Measurements from ENCODE around the gene MGAT3.

The MGAT3 gene

DNA sequence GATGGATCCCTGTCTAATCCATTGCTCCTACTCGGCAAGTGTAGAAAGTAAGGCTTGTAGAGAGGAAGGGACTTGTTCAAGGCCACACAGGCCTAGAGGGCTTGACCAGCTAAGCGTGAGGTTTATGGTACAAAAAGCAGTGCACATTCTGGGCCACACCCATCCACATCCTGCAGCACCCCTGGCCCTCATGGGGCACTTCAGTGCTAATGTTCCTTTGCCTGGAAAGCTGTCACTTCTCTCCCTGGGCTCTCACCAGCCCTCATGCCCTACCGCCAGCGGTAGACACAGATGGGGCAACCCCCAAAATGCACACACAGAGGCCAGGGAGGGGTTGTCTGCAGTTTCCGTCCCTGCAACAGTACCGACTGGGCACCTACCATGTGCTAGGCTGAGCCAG lies 7.1 kb upstream of the MGAT3 start:
- in situ Hi-C loops (cut with HindIII; ENCODE audit: low sequenced_read_pairs): loop anchor here (5.0 kb wide), 1 partner anchor 58 kb away; no protein-coding TSS in a partner anchor

DNA sequence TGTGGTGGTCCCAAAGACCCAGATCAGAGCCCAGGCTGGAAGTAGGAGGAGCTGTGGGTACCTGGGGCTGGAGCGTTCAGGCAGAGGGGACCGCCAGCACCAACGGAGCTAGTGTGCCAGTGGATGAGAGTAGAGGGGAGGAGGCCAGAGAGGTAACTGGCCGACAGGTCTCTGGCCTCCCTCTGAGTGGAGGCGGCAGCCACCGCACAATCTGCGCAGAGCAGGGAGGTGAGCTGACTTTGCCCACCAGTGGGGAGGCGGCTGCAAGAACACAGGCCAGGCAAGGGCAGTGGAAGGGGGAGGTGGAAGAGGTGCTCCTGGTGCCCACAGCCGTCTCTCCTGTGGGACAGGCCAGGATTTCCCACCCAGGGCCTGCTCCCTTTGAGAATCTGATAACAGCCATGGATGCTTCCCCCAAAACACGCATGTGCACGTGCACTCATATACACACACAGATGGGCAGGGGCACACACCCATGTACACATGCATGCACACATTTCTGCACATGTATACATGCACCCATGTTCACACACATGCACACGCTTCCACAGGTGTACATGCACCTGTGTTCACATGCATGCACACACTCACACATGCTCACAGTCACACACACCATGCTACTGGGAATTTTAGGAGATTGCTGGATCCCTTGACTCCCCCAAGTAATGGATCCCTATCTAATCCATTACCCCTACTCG lies 6.4 kb upstream of the MGAT3 start:
- in situ Hi-C loops (cut with HindIII; ENCODE audit: low sequenced_read_pairs): loop anchor here (5.0 kb wide), 1 partner anchor 57 kb away; no protein-coding TSS in a partner anchor

DNA sequence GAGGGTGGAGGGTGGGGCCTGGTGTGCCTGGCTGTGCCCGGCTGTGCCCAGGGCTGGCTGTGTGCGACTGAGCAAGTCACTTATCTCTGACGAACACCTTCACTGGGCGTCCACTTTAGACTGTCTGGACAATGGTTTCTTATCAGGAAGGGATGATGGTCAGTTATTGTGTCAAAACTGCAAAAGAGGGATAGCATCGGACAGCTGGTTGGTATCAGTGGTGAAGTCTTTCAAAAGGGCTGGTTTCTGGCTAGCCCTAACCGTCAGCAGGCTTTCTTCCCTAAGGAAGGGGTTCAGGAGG lies 4.1 kb upstream of the MGAT3 start:
- in situ Hi-C loops (cut with HindIII; ENCODE audit: low sequenced_read_pairs): loop anchor here (5.0 kb wide), 1 partner anchor 55 kb away; no protein-coding TSS in a partner anchor

DNA sequence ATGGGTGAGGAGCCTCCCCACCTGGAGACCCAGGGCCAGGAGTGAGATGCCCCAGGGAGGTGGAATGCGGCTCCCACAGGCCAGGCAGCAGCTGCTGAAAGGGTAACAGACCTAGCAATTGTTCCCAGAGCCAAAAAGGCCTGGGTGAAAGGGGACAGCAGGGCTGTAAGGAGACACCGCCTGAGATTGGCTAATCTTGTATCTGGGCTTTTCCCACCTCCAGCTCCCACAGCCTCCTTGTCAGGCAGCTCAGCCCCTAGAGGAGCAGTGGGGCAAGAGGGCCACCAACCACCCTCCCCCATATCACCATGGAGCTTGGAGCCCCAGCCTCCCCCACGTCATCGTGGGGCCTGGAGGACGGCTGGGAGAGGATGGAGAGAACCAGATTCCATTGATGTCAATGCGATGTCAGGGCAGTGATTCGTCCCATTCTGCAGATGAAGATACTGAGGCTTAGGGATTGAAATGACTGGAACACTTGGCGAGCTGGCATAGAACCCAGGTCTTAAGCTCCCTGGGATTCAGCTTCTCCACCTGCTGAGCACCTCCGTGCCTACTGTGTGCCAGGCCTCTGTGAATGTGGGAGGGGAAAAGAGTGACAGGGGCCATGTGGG lies 2.9 kb upstream of the MGAT3 start:
- in situ Hi-C loops (cut with HindIII; ENCODE audit: low sequenced_read_pairs): loop anchor here (5.0 kb wide), 1 partner anchor 53 kb away; no protein-coding TSS in a partner anchor

DNA sequence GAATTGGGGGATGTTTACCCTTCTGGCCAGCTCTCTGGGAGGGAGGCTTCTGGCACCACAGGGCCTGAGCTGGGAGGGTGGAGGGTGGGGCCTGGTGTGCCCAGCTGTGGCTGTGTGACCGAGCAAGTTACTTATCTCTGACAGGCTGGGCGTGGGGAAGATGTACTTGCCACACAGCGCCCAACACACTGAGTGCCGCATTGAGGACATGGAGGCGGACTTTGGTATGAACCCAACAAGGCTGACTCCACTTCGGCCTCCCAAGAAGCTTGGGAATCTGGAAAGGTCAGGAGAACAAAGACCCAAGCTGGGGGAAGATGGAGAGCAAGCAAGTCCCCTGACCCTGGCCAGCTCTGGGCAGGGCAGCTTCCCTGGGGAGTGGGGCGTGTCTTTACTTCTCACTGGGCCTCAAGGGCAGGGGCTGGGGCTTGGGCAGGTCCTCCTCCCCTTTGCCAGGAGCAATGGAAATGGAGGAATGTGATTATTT lies 2.4 kb upstream of the MGAT3 start:
- in situ Hi-C loops (cut with HindIII; ENCODE audit: low sequenced_read_pairs): loop anchor here (5.0 kb wide), 1 partner anchor 53 kb away; no protein-coding TSS in a partner anchor

DNA sequence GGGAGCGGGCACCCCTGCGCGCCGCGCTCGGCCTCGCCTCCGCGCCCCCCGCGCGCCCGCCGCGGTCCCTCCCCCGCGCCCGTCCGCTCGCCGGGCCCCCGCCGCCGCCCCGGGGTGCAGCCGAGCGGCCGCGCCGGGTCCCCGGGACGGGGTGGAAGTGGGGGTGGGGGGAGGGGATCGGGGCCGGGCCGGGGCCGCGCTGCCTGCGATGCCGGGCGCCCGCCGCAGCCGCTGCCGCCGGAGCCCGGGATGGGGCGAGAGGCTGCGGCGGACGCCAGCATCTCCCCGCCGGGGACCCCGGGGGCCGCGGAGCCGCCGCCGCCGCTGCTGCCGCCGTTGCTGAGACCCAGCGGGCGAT lies 365 bp downstream of the MGAT3 start:
- in situ Hi-C loops (cut with HindIII; ENCODE audit: low sequenced_read_pairs): no loop called here

DNA sequence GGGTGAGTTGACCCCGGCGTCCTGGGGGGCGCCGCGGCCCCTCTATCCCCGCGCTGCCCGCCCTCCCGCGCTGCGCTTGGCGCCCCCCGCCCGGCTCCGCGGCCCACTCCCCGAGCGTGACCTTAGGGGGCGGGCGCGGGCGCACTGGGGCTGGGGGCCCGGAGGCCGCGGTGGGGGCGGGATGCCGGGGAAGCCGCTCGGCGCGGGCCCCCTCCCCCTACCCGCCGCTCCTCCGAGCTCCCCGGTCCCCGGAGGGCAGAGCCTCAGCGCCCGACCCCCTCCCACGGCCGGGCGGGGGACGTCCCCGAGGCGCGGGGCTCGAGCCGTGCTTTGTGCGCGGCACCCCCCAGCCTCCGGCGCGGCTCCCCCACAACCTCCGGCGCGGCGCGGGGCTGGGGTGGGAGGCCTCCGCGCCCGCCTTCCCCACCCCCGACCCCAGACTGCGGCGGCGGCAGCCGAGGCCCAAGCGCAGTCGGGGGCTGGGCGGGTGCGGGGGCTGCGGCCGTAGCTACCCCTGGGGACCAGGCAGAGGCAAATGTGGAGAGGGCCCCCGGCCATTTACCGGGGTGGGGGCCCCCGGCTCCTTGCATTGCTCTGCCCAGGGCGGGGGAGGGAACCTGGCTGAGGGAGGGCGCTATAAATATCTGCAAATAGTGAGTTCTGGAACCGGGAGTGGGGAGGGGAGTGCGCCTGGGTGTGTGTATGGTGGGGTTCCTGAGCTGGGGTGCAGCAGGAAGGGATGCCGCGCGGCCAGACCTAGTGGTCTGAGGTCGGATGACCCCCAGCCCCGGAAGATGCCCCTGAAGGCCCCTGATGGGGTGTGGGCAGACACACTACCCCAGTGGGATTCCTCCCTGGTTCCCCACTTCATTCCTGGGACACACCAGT lies 988 bp downstream of the MGAT3 start:
- in situ Hi-C loops (cut with HindIII; ENCODE audit: low sequenced_read_pairs): no loop called here

DNA sequence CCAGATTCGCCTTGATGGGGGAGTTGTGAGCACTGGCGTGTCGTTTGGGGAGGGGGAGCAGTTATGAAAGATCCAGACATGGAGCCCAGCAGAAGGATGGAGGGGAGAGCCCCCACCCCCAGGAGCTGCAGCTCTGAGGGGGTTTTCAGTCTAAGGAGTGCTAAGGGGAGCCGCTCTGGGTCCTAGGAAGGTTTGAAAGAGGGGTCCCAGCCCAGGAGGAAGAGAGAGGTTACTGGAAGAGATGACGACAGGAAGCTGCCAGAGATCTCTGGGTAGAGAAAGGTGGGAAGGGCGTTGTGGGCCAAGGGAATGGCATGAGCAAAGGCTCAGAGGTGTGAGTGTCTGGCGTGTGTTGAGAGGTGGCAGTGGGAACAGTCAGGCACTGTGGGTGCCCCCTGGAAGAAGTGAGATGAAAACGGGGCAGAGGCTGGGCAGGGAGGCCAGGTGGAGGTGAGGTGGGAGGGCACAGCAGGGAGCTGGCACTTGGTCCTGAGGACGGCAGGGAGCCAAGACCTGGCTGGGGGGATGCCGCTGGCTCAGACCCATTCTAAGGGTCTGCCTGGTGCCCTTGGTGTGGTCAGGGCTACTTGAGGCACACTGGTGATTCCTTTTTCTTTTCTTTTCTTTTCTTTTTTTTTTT lies 1.8 kb downstream of the MGAT3 start:
- in situ Hi-C loops (cut with HindIII; ENCODE audit: low sequenced_read_pairs): no loop called here

DNA sequence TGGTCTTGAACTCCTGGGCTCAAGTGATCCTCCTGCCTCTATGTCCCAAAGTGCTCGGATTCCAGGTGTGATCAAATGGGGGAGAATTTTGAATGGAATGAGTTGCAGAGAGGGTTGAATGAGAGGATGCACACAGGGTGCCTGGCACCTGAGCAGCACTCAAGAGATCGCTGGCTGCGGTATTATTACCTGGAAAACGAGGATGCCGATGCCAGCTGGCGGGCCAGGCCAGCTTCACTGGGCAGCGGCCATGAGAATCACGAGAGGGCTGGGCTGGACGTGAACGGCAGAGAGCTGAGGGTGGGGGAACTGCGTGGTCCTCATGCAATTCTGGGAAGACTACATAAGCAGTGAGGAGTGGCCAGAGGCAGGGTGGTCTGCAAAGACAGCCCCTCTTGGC lies 2.9 kb downstream of the MGAT3 start:
- in situ Hi-C loops (cut with HindIII; ENCODE audit: low sequenced_read_pairs): no loop called here

DNA sequence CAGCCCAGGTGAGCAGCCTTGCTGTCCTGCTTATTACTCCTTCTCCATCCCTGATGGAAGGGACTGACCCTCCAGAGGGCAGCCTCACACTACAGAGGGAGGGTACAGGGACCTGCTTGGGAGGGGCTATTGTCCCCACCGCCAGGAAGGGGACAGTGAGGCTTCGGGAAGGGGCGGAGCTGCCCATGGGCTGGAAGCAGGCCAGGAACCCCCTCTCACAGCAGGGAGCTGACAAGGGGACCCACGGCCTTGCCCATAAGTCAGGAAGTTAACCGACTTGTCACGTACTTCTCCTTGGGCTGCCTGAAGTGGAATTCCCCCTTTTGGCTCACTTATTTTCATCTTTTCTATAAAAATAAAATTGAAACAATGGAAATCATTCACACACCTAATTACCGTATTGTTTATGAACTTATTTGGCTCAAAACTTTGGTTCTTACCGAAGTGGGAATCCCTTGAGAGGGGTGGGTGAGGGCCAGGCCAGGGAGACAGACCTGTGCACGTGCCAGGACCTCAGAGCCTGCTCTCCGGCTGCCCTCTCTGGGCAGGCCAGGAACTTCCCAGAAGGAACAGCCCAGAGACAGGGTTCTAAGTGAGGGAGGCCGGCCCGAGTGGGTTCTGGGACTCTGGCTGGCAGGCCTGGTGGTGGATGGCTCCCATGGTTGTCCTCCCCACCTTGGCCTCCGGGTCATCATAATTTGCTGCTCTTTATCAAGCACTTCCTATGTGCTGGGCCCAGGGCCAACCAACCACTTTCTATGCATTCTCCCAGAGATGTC lies 5.8 kb downstream of the MGAT3 start:
- in situ Hi-C loops (cut with HindIII; ENCODE audit: low sequenced_read_pairs): no loop called here

DNA sequence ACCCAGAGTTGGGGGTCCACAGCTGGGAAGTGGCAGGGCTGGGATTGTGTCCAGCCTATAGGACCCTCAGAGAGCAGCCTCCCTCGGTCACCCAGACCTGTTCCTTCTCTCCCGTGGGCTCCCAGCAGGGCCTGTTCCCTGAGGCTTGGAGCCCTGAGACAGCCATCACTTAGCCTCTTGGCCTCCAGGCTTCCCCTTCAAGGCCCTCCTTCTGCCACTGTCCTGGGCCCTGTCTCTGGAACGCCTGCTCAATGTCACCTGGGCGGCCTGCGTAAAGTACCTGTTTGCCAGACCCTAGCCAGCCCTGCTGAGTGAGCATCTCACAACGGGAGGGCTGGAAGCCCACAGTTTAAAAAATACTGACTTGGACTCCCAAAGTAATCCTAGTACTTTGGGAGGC lies 6.5 kb downstream of the MGAT3 start:
- in situ Hi-C loops (cut with HindIII; ENCODE audit: low sequenced_read_pairs): no loop called here

DNA sequence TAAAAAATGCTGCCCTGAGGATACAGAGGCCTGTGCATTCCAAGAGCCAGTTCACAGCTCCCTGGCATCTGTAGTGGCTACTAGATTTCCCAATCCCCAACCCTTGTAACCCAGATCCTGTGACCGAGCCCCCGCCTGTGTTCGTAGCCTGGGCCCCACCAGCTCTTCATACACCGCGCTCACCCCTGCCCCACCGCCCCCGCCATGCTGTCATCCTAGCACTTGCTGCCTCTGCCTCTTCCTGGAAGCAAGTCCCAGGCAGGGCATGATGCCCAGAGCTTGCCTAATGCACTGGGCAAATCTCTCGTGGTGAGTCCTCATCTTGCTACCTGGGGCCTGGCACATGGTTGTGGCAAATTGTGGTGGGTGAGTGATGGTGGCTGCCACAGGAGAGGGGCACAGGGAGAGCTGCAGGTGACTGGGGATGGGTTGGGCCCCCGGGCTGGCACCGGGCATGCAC lies 7.1 kb downstream of the MGAT3 start:
- in situ Hi-C loops (cut with HindIII; ENCODE audit: low sequenced_read_pairs): no loop called here

DNA sequence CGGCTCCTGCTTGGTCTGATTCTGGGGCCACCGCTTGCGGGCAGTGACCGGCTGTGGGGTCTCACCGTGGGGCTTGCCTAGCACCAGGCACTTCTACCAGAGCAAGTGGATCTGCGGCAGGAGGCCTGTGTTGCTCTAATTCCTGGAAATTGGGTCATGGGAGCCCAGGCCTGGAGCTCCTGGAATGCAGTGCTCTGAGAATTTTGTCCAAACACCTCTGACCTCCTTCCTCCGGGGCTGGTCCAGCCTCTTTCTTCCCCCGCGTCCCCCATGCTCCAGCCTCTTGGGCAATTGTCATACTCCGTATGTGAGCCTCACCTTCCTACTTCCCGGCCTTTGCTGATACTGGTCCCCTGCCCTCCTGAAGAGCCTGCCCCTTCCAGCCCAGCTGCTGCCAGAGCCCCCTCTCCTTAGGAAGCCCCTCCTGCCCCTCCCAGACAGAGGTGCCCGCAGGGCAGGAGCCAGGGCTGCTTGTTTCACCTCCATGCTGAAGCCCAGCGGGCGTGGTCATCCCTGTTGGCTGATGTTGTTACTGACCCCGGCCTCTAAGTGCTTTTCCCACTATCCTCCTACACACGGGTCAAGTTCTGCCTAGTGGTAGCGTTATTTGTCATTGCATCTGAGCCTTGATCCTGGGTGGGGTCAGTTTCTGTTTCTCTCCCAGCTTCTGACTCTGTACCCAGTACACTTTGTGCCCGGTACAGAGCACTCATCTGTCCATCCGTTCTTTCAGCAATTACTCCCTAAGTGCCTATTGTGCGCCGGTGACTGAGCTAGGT lies 9.6 kb downstream of the MGAT3 start:
- in situ Hi-C loops (cut with HindIII; ENCODE audit: low sequenced_read_pairs): no loop called here

DNA sequence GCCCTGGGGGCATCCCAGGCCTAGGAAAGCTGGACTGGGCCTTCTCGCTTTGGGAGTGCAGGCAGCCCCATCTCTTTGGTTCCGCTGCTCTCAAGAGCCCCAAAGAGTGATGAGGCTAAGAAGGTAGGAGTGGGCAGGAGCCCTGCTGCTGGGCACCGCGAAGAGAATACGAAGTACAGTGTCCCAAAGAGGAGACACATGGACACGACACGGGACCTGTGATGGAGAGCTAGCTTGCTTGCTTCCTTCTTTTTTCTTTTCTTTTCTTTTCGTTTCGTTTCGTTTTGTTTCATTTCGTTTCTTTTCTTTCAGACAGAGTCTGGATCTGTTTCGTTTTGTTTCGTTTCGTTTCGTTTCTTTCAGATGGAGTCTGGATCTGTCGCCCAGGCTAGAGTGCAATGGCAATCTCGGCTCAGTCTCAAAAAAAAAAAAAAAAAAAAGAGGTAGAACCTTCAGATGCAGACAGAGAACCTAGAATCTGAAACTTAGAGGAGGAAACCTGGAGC lies 10.6 kb downstream of the MGAT3 start:
- in situ Hi-C loops (cut with HindIII; ENCODE audit: low sequenced_read_pairs): no loop called here

DNA sequence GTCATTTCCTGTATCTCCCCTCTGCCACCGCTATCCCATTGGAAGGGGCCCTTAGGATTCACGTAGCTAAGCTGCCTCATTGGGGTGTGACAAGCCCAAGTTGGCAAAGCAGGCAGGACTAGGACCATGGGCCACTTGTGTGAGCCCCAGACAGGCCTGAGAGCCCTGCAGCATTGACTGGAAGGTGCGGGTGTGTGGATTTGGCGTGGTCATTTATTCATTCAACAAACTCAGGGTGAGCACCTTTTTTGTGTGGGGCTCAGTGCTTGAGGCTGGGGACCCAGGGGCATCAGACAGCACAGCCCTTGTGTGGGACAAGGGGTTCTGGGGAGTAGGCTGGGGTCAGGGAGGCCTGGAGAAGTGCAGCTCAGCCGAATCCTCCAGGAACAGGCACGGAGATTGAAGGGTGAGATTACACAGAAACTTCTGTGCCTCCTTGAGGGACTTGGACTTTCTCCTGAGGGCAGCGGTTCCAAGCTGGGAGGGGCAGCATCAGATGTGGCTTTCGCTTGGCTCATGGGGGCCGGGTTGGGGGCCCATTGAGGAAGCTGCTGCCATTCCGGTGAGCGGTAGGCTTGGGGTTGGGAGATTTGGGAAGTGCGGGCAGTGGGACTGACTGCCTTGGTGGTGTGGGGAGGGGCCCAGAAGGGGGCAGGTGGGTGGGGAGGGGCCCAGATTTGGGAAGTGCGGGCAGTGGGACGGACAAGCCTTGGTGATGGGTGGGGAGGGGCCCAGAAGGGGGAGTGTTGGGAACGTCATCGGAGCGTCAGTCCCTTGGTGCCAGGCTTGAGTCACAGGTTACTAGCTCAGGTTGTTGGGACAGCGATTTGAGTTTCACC lies 11.9 kb downstream of the MGAT3 start:
- in situ Hi-C loops (cut with HindIII; ENCODE audit: low sequenced_read_pairs): no loop called here

DNA sequence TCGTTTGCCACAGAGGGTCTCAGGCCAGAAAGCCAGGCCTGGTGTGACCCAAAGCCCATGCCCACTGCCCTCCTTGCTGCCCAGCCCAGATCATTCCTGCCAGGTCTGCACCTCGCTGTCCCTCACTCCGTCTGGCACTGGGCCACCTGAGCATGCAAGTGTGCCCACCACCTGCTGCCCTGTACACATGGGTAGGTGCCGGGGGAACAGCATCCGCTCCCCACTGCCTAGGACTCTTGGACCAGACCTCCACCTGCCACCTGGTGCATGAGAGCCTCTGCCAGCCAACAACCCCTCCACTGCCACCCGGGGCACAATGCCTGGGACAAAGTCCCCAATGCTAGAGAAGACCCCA lies 12.5 kb downstream of the MGAT3 start:
- in situ Hi-C loops (cut with HindIII; ENCODE audit: low sequenced_read_pairs): no loop called here

DNA sequence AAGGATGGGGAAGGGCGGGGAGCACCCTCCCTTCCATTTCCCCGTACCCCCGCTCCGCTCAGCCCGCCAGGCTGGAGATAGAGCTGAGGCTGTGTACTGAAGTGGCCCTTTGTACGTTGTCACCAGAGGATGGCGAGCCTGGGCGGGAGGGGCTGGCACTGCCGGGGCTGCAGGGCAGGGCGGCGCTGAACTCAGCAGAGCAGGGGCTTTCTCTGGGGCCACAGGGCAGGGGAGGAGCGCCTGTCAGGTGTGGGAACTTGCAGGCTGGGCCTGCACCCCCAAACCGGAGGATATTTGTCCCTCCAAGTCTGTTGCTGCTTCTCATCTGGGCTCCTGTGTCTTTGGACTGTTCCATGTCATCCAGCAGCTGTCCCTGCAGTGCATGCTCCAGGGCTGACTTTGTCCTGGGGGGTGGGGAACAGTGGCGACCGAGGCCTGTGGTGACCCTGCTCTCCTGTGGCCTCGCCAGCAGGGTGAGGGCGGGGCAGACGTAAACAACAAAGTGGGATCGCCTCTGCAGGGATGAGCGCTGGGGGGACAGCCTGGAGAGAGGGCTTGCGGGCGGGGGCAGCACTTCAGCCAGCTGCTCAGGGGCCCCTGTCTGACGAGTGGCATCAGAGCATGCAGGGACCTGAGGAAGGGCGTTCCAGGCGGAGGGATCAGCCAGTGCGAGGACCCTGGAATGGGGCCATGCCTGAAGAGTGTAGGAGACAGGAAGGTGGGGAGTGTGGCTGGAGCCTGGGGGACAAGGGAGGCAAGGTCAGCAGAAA lies 13.1 kb downstream of the MGAT3 start:
- in situ Hi-C loops (cut with HindIII; ENCODE audit: low sequenced_read_pairs): no loop called here
